Pancreas (tissue), 10 donors: ENCODE data around the gene PRDM15. TPM values are rescaled to one million over a fixed set of nuclear protein-coding genes. Genes with fewer than 3 reads are reported as not detected.
A peak's percentile ranks its signal among the peaks of the same experiment; 100 is the strongest.

ENCODE experiments used
- ATAC-seq, 4 donors: fragments of 200-7000 bp; cut with Tn5 transposase; one replicate each; pipeline versions ENCODE4 v1.8.0 to v1.9.1; 2020; ENCODE audit warnings: mild to moderate bottlenecking in 4 of 4, moderate library complexity in 4 of 4
- DNase-seq, 6 donors: peaks; one replicate each; pipeline ENCODE4 v3.0.0-alpha.2; 2020
- FAIRE-seq: peaks from 2 replicates; lab custom pipeline; 2012; peaks lifted over from hg19 to GRCh38; lab: Jason Lieb, UNC
- H3K27ac ChIP-seq, 4 donors: fragments of 200-600 bp; sonication (generic); 1 replicate in 3 of 4; 2 replicates in 1 of 4; pipeline versions ENCODE4 v1.5.0 to v1.8.0; 2020
- H3K27me3 ChIP-seq, 4 donors: fragments of 200-600 bp; one replicate each; pipeline ENCODE4 v1.8.0; 2021
- H3K36me3 ChIP-seq, 3 donors: fragments of 200-600 bp; sonication (generic) in 1 of 3; one replicate each; pipeline versions ENCODE4 v1.5.0 to v1.8.0; 2020 to 2021
- H3K4me1 ChIP-seq, 3 donors: fragments of 200-600 bp; one replicate each; pipeline ENCODE4 v1.8.0; 2021
- H3K4me3 ChIP-seq, 4 donors: fragments of 200-600 bp; sonication (generic) in 2 of 4; one replicate each; pipeline versions ENCODE4 v1.5.0 to v1.8.0; 2020 to 2021
- H3K9me3 ChIP-seq, 4 donors: fragments of 200-600 bp; one replicate each; pipeline ENCODE4 v1.8.0; 2021
- CTCF ChIP-seq, 4 donors: fragments of 200-600 bp; sonication (generic) in 3 of 4; IDR thresholded peaks; one replicate each; pipeline versions ENCODE4 v1.5.0 to v1.8.0; 2021; ENCODE audit warnings: antibody characterized with exemption in 4 of 4
- WGBS, 2 donors: extraction: QIAGEN DNeasy Blood & Tissue Kit; methylation state at CpG; one replicate each; pipeline ENCODE4 v1.1.7; 2013; 5-methylcytosine and 5-hydroxymethylcytosine counted together
- intact Hi-C, 3 donors: fragments of 100-400 bp; cut with DNase I; formaldehyde crosslinking; loops; one replicate each; pipeline versions ENCODE4 v1.11.1 to v1.14.2; 2022
- polyA plus RNA-seq, 2 donors: library from polyadenylated mRNA; stranded (reverse); fragments of 200-250 nt; gene quantifications; one replicate each; pipeline ENCODE4 v1.2.3, GENCODE V29; 2013
- total RNA-seq, 6 donors: library from RNA; stranded (reverse); fragmentation: NEBNext Ultra II Directional in 4 of 6; extraction: Animal tissue kit (Norgen Biotek cat#: 25700) in 4 of 6; gene quantifications; one replicate each; pipeline versions ENCODE4 v1.2.1 to v1.2.4, GENCODE V29; 2021 to 2023
- donor health status: healthy with polysubstance abuse.
- donor health status: DM: no; HTN: no; CAD: no; lungs with moderate emphysema.
- donor health status: DM: no; HTN: no; CAD: no.
- donor health status: control.
- donor health status: control.
- donor health status: Bipolar disorder and iron deficiency.
- donor health status: DM: yes; HTN: yes; CAD: no.
- donor health status: DM: no; HTN: no; CAD: no.
- donor health status: DM: no; HTN: no; CAD: no.
- donor health status: DM: yes; HTN: yes; CAD: no.

The PRDM15 gene
- total and polyA plus RNA-seq, 8 donors: 1.6 to 3.9 (median 3.4) TPM

GRCh38 chr21:41831453-41831831 is 47.7 kb downstream of the PRDM15 start:
- WGBS, 2 donors: 83 to 88% methylated on average over 8 of the region's 8 CpGs
- DNase-seq (peak in 1 of 6 donors; percentile 46), ATAC-seq (no peak), FAIRE-seq (no peak)
- H3K27me3 ChIP-seq: no peaks in the 10 kb centered on the region
- H3K4me3 ChIP-seq: no peak overlapping the region
- H3K4me1 ChIP-seq: no peaks in the 10 kb centered on the region
- H3K27ac ChIP-seq: no peak overlapping the region
- TF ChIP-seq CTCF (IDR thresholded peaks at IDR 0.05): no peak
- no peaks in the 10 kb centered on the region for H3K9me3 ChIP-seq
- intact Hi-C loops: no loop called here
- peaks cover 0 to under 1% (median 0%) of the 10 kb centered on the region in 3 donors for H3K36me3 ChIP-seq

- no peak for TF ChIP-seq CTCF (IDR thresholded peaks at IDR 0.05)
- FAIRE-seq (no peak), ATAC-seq (no peak), DNase-seq (peak in 1 of 6 donors; percentile 55)
- Histone ChIP-seq H3K27me3 (no peaks in the 10 kb centered on the region), H3K4me3 (no peak overlapping the region), H3K27ac (no peak overlapping the region), H3K36me3 (no peaks in the 10 kb centered on the region), H3K4me1 (no peaks in the 10 kb centered on the region), H3K9me3 (no peaks in the 10 kb centered on the region)
- intact Hi-C loops: no loop called here
- 89 to 90% methylated on average over 21 of the region's 21 CpGs for WGBS, 2 donors
Observed at GRCh38 chr21:41830764-41831452, 48.2 kb downstream of the PRDM15 start.

GRCh38 chr21:41830145-41830707 is 48.9 kb downstream of the PRDM15 start:
- no peak for TF ChIP-seq CTCF (IDR thresholded peaks at IDR 0.05)
- FAIRE-seq (no peak), ATAC-seq (no peak), DNase-seq (no peak)
- H3K4me3 ChIP-seq: no peak overlapping the region
- WGBS, 2 donors: 94 to 98% methylated on average over 2 of the region's 2 CpGs
- H3K9me3 ChIP-seq: no peaks in the 10 kb centered on the region
- H3K27ac ChIP-seq: no peak overlapping the region
- no peaks in the 10 kb centered on the region for H3K27me3 ChIP-seq
- no peaks in the 10 kb centered on the region for H3K4me1 ChIP-seq
- intact Hi-C loops: no loop called here
- no peaks in the 10 kb centered on the region for H3K36me3 ChIP-seq

- no peak for FAIRE-seq
- 49 to 65% methylated on average over 3 of the region's 3 CpGs for WGBS, 2 donors
- Histone ChIP-seq H3K4me3 (no peak overlapping the region), H3K36me3 (no peaks in the 10 kb centered on the region), H3K27me3 (no peaks in the 10 kb centered on the region), H3K9me3 (no peaks in the 10 kb centered on the region), H3K27ac (no peak overlapping the region), H3K4me1 (no peaks in the 10 kb centered on the region)
- no peak for TF ChIP-seq CTCF (IDR thresholded peaks at IDR 0.05)
- DNase-seq: no peak
- no peak for ATAC-seq
- intact Hi-C loops: loop anchor here in 1 of 3 donors (10.0 kb wide), 2 partner anchors 56 to 286 kb away; no protein-coding TSS in a partner anchor
Observed at GRCh38 chr21:41828884-41829360, 50.2 kb downstream of the PRDM15 start.
